Measurements from ENCODE around the gene CIB1.

CIB1 gene

GRCh38 chr15:90214553-90215196, 19.1 kb downstream of the CIB1 start:
- peak; percentile 55 for DNase-seq (ENCODE audit: low spot score)

GRCh38 chr15:90213818-90214204, 19.9 kb downstream of the CIB1 start:
- DNase-seq (ENCODE audit: low spot score) = no peak

- DNase-seq (ENCODE audit: low spot score) = no peak
Measured at GRCh38 chr15:90213122-90213817, 20.5 kb downstream of the CIB1 start.

GRCh38 chr15:90212221-90213098, 21.3 kb downstream of the CIB1 start:
- no peak for DNase-seq (ENCODE audit: low spot score)

- peak; percentile 90 for DNase-seq (ENCODE audit: low spot score)
Measured at GRCh38 chr15:90211440-90212143, 22.1 kb downstream of the CIB1 start.

GRCh38 chr15:90211009-90211408, 22.7 kb downstream of the CIB1 start:
- no peak for DNase-seq (ENCODE audit: low spot score)

- DNase-seq (ENCODE audit: low spot score) = no peak
Measured at GRCh38 chr15:90210593-90210992, 23.1 kb downstream of the CIB1 start.

GRCh38 chr15:90209591-90209990, 24.1 kb downstream of the CIB1 start:
- no peak for DNase-seq (ENCODE audit: low spot score)

- no peak for DNase-seq (ENCODE audit: low spot score)
Measured at GRCh38 chr15:90208356-90208755, 25.4 kb downstream of the CIB1 start.

- no peak for DNase-seq (ENCODE audit: low spot score)
Measured at GRCh38 chr15:90207252-90207651, 26.5 kb downstream of the CIB1 start.

- no peak for DNase-seq (ENCODE audit: low spot score)
Measured at GRCh38 chr15:90205886-90206285, 27.9 kb downstream of the CIB1 start.

GRCh38 chr15:90205050-90205848, 28.5 kb downstream of the CIB1 start:
- DNase-seq (ENCODE audit: low spot score) = no peak

GRCh38 chr15:90203922-90204321, 29.8 kb downstream of the CIB1 start:
- no peak for DNase-seq (ENCODE audit: low spot score)

GRCh38 chr15:90203473-90203872, 30.3 kb downstream of the CIB1 start:
- DNase-seq (ENCODE audit: low spot score) = no peak

GRCh38 chr15:90202929-90203328, 30.8 kb downstream of the CIB1 start:
- no peak for DNase-seq (ENCODE audit: low spot score)

GRCh38 chr15:90201944-90202375, 31.8 kb downstream of the CIB1 start:
- DNase-seq (ENCODE audit: low spot score) = peak; percentile 66

- peak; percentile 82 for DNase-seq (ENCODE audit: low spot score)
Measured at GRCh38 chr15:90201130-90201943, 32.4 kb downstream of the CIB1 start, which contains the start of gene SEMA4B. Gene SEMA4B, plus strand, starts transcription at chr15:90201330. Its CDS starts 249 bp downstream, at chr15:90201579.

GRCh38 chr15:90200534-90201129, 33.1 kb downstream of the CIB1 start:
- no peak for DNase-seq (ENCODE audit: low spot score)

- no peak for DNase-seq (ENCODE audit: low spot score)
Measured at GRCh38 chr15:90194655-90195054, 39.1 kb downstream of the CIB1 start.
